ENCODE data around the gene GRXCR1. TPM values are rescaled to one million over a fixed set of nuclear protein-coding genes. Genes with fewer than 3 reads are reported as not detected.

Gene GRXCR1
- total and polyA plus RNA-seq, 2 experiments from 2014 or later: not detected

DNA sequence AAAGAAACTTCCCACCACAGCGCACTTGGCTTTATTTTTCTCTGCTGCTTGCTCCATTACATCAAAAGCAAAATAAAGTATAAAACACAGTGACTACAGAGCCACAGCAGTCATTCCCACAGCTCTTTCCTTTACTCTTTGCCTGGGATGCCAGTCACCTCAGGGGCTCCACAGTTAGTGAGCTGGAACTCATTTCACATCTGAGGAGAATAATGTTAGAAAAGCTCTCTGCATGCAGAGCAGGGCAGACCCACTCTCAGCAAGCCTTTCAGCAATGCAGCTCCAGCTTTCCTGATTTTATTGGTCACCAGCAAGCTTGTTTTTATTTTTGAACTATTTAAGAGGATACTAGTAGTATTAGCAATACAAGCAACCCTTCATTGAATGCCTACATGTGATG, 13.8 kb downstream of the GRXCR1 start (continued):
- TF ChIP-seq, protein P1, sequence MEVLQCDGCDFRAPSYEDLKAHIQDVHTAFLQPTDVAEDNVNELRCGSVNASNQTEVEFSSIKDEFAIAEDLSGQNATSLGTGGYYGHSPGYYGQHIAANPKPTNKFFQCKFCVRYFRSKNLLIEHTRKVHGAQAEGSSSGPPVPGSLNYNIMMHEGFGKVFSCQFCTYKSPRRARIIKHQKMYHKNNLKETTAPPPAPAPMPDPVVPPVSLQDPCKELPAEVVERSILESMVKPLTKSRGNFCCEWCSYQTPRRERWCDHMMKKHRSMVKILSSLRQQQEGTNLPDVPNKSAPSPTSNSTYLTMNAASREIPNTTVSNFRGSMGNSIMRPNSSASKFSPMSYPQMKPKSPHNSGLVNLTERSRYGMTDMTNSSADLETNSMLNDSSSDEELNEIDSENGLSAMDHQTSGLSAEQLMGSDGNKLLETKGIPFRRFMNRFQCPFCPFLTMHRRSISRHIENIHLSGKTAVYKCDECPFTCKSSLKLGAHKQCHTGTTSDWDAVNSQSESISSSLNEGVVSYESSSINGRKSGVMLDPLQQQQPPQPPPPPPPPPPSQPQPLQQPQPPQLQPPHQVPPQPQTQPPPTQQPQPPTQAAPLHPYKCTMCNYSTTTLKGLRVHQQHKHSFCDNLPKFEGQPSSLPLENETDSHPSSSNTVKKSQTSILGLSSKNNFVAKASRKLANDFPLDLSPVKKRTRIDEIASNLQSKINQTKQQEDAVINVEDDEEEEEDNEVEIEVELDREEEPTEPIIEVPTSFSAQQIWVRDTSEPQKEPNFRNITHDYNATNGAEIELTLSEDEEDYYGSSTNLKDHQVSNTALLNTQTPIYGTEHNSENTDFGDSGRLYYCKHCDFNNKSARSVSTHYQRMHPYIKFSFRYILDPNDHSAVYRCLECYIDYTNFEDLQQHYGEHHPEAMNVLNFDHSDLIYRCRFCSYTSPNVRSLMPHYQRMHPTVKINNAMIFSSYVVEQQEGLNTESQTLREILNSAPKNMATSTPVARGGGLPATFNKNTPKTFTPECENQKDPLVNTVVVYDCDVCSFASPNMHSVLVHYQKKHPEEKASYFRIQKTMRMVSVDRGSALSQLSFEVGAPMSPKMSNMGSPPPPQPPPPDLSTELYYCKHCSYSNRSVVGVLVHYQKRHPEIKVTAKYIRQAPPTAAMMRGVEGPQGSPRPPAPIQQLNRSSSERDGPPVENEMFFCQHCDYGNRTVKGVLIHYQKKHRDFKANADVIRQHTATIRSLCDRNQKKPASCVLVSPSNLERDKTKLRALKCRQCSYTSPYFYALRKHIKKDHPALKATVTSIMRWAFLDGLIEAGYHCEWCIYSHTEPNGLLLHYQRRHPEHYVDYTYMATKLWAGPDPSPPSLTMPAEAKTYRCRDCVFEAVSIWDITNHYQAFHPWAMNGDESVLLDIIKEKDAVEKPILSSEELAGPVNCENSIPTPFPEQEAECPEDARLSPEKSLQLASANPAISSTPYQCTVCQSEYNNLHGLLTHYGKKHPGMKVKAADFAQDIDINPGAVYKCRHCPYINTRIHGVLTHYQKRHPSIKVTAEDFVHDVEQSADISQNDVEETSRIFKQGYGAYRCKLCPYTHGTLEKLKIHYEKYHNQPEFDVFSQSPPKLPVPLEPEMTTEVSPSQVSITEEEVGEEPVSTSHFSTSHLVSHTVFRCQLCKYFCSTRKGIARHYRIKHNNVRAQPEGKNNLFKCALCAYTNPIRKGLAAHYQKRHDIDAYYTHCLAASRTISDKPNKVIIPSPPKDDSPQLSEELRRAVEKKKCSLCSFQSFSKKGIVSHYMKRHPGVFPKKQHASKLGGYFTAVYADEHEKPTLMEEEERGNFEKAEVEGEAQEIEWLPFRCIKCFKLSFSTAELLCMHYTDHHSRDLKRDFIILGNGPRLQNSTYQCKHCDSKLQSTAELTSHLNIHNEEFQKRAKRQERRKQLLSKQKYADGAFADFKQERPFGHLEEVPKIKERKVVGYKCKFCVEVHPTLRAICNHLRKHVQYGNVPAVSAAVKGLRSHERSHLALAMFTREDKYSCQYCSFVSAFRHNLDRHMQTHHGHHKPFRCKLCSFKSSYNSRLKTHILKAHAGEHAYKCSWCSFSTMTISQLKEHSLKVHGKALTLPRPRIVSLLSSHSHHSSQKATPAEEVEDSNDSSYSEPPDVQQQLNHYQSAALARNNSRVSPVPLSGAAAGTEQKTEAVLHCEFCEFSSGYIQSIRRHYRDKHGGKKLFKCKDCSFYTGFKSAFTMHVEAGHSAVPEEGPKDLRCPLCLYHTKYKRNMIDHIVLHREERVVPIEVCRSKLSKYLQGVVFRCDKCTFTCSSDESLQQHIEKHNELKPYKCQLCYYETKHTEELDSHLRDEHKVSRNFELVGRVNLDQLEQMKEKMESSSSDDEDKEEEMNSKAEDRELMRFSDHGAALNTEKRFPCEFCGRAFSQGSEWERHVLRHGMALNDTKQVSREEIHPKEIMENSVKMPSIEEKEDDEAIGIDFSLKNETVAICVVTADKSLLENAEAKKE (CRISPR knock-in tag; IDR thresholded peaks at IDR 0.05): no peak
- TF ChIP-seq STAT1 (IDR thresholded peaks at IDR 0.05; ENCODE audit: unreplicated experiment): no peak
- no peak for TF ChIP-seq ZNF331 (CRISPR knock-in tag; IDR thresholded peaks at IDR 0.05; ENCODE audit: low read depth)
- no peak for TF ChIP-seq EZH2 (IDR thresholded peaks at IDR 0.05; ENCODE audit: low read depth, unreplicated experiment)

GRCh38 chr4:42906891-42907759, 14.6 kb downstream of the GRXCR1 start:
- Histone ChIP-seq H2AFZ (0 out of 2 replicates have a peak overlapping the region, but pooled peaks have one; percentile 69), H3K4me3 (no peak overlapping the region), H3F3A (replicated peaks; ENCODE audit: low read depth) (no peaks in the 10 kb centered on the region), H3K79me2 (replicated peaks; ENCODE audit: insufficient read depth) (no peaks in the 10 kb centered on the region), H3K36me3 (ENCODE audit: insufficient read depth) (no peaks in the 10 kb centered on the region), H3K4me2 (no peak overlapping the region), H4K20me1 (replicated peaks; ENCODE audit: insufficient read depth) (no peaks in the 10 kb centered on the region), H3K9me2 (ENCODE audit: insufficient read depth) (0 out of 2 replicates have a peak, but pooled peaks cover 4% of the 10 kb centered on the region), H3K4me1 (ENCODE audit: insufficient read depth) (no peaks in the 10 kb centered on the region), H3K27ac (ENCODE audit: low read depth) (no peak overlapping the region), H3K27me3 (ENCODE audit: insufficient read depth) (no peaks in the 10 kb centered on the region)
- DNase-seq (ENCODE audit: low spot score) (no peak), ATAC-seq (no peak)
- no peaks in the 10 kb centered on the region for H3K27me3 Mint-ChIP-seq (ENCODE audit: insufficient read depth, low read depth, poor library complexity)
- no peaks in the 10 kb centered on the region for H3K4me1 Mint-ChIP-seq
- no peak overlapping the region for H3K4me3 Mint-ChIP-seq
- H3K36me3 Mint-ChIP-seq (ENCODE audit: low read depth): no peaks in the 10 kb centered on the region
- TF ChIP-seq CREB1 (CRISPR knock-in tag; IDR thresholded peaks at IDR 0.05; ENCODE audit: low read depth): no peak
- TF ChIP-seq ZNF331 (CRISPR knock-in tag; IDR thresholded peaks at IDR 0.05; ENCODE audit: low read depth): no peak
- TF ChIP-seq, protein P1 (CRISPR knock-in tag; IDR thresholded peaks at IDR 0.05): no peak
- no peak overlapping the region; the same call in 1 of the 2 replicates for H3K27ac Mint-ChIP-seq
- H3K9me3 Mint-ChIP-seq: no peaks in the 10 kb centered on the region
